Measurements from ENCODE around the gene EPB41L2. TPM values are rescaled to one million over a fixed set of nuclear protein-coding genes. Genes with fewer than 3 reads are reported as not detected.

The EPB41L2 gene
- total and polyA plus RNA-seq, 10 donors = 19.3 to 210 (median 123) TPM

DNA sequence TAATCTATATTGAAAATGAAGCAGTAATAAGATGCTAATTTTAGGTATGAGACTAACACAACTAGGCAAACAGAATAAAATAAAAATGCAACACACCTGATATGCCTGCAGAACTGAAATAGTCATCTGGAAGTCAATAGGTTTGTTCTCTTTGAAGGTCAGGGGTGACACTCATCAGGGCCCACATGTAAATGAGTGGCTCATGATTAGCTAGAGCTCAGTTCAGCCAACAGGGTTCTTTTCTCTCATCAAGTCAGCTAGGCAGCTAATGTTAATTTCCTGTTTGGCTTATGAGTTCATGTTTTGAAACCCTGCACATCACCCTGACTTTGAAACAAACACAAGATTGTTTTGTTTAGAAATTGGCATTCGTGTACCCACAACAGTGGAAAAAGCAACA lies 212.0 kb downstream of the EPB41L2 start:
- Histone ChIP-seq H3K27ac (no peak overlapping the region), H3K4me3 (no peak overlapping the region), H3K36me3 (peaks cover 0 to 30% (median 0%) of the 10 kb centered on the region in 6 donors), H3K27me3 (replicated peaks in 1 of 7) (no peaks in the 10 kb centered on the region), H3K4me1 (peaks cover 0 to 27% (median 1%) of the 10 kb centered on the region in 6 donors), H3K9me3 (no peaks in the 10 kb centered on the region)
- WGBS, 5 donors = 81 to 92% (median 83%) methylated on average over 1 of the region's 1 CpG
- TF ChIP-seq POLR2A (IDR thresholded peaks at IDR 0.05) (no peak), POLR2AphosphoS5 (IDR thresholded peaks at IDR 0.05) (no peak)
- TF ChIP-seq, protein P1, sequence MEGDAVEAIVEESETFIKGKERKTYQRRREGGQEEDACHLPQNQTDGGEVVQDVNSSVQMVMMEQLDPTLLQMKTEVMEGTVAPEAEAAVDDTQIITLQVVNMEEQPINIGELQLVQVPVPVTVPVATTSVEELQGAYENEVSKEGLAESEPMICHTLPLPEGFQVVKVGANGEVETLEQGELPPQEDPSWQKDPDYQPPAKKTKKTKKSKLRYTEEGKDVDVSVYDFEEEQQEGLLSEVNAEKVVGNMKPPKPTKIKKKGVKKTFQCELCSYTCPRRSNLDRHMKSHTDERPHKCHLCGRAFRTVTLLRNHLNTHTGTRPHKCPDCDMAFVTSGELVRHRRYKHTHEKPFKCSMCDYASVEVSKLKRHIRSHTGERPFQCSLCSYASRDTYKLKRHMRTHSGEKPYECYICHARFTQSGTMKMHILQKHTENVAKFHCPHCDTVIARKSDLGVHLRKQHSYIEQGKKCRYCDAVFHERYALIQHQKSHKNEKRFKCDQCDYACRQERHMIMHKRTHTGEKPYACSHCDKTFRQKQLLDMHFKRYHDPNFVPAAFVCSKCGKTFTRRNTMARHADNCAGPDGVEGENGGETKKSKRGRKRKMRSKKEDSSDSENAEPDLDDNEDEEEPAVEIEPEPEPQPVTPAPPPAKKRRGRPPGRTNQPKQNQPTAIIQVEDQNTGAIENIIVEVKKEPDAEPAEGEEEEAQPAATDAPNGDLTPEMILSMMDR (IDR thresholded peaks at IDR 0.05 in 8 of 11, conservative IDR thresholded peaks at IDR 0.05 in 3 of 11) = no peak
- intact Hi-C loops (cut with DNase I; ENCODE audit: low total_unique reads) = no loop called here
- no peak for DNase-seq

DNA sequence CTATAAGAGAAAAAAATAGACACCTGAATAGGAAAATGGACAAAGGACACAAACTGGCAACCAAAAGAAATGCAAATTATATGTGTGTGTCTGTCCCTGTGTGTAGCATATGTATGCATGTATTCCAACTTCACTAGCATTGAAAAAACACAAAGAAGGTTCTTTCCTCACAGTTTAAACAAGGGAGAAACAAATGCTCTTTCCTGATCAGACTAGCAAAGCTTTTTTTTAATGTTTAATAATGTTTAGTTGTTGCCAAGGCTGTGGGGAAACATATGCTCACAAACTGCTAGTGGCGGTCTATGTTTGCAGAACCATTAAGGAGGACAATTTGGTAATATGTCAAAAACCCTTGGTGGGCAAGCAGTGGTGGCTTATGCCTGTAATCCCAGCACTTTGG lies 213.5 kb downstream of the EPB41L2 start:
- WGBS, 5 donors = 91 to 100% (median 94%) methylated on average over 1 of the region's 1 CpG
- no peak for TF ChIP-seq POLR2A (IDR thresholded peaks at IDR 0.05)
- no peak for TF ChIP-seq POLR2AphosphoS5 (IDR thresholded peaks at IDR 0.05)
- TF ChIP-seq, protein P1 (IDR thresholded peaks at IDR 0.05 in 8 of 11, conservative IDR thresholded peaks at IDR 0.05 in 3 of 11) = no peak
- H3K27ac ChIP-seq = no peak overlapping the region
- no peak overlapping the region for H3K4me3 ChIP-seq
- no peak for DNase-seq
- peaks cover 0 to 16% (median 0%) of the 10 kb centered on the region in 6 donors for H3K36me3 ChIP-seq
- intact Hi-C loops (cut with DNase I; ENCODE audit: low total_unique reads) = no loop called here
- H3K4me1 ChIP-seq = peaks cover 0 to 27% (median 1%) of the 10 kb centered on the region in 6 donors
- H3K27me3 ChIP-seq (replicated peaks in 1 of 7) = no peaks in the 10 kb centered on the region
- H3K9me3 ChIP-seq = no peaks in the 10 kb centered on the region

DNA sequence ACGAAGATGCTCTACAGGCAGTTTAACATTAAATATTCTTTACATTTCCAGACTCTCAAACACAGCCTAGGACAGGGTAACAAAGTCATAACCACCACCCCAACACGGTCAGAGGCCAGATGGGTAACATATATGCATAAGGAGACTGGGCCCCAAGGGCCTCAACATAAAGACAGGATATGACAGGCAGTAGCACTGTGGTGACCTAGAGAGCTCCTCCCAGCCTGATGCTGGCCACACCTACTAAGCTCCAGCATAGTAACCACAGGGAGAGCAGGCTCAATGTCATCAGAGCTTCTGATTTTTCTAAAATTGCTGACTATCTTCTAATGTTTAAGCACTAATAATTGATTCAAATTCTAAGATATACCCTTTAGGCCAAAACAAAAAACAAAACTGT lies 214.1 kb downstream of the EPB41L2 start:
- TF ChIP-seq, protein P1 (IDR thresholded peaks at IDR 0.05 in 8 of 11, conservative IDR thresholded peaks at IDR 0.05 in 3 of 11) = no peak
- TF ChIP-seq POLR2A (IDR thresholded peaks at IDR 0.05) (no peak), POLR2AphosphoS5 (IDR thresholded peaks at IDR 0.05) (no peak)
- WGBS, 5 donors = 66 to 77% (median 71%) methylated on average over 2 of the region's 2 CpGs
- intact Hi-C loops (cut with DNase I; ENCODE audit: low total_unique reads) = no loop called here

DNA sequence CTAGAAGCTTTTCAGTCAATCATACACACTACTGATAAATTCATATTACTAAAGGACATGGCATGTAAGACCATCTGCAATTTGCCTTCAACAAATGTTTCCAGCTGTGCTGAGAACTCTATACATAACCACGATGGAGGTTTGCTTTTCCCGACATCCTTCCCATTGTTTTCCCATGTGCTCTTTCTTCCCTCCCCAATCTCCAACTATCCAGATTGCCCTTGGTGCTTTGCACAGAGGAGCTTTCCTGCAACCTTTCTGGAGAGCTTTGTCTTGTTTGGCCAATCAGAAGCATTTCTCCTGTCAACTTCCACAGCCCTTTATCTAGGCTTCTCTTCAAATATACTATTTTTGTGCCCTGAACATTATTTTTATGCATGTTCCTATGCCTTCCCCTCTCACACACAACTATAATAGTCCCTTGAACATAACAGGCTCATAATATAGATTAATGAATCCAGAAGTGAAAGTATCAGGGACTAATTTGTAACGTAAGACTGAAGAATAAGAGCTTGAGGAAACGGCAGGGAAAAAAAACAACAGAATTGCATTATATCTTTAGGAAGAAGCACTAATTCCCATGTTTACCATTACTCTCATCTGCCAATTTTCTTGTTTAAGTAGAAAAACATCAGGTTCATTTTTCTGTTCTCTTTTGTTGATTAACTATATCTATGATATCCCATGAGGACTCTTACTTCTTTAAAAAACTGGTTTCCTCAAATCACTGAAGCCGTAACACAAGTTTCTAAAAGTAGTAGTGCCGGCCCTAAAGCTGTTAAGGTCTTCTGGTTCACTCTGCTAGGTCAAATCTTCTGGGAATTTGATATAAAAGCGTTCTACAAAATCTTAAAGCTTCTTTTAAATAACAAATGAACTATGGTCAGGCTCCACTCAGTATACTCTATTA lies 215.8 kb downstream of the EPB41L2 start:
- no peak for DNase-seq
- Histone ChIP-seq H3K27me3 (replicated peaks in 1 of 7) (no peaks in the 10 kb centered on the region), H3K4me1 (peaks cover 0 to 27% (median 1%) of the 10 kb centered on the region in 6 donors), H3K9me3 (no peaks in the 10 kb centered on the region), H3K27ac (peak overlapping the region in 5 of 8 donors; percentile 9 to 37 (median 26)), H3K4me3 (no peak overlapping the region), H3K36me3 (no peaks in the 10 kb centered on the region)
- 56 to 74% (median 67%) methylated on average over 7 of the region's 7 CpGs for whole genome bisulfite sequencing, 5 donors
- intact Hi-C loops (cut with DNase I; ENCODE audit: low total_unique reads) = no loop called here
- TF ChIP-seq POLR2A (IDR thresholded peaks at IDR 0.05) (no peak), POLR2AphosphoS5 (IDR thresholded peaks at IDR 0.05) (no peak)
- TF ChIP-seq, protein P1 (IDR thresholded peaks at IDR 0.05 in 8 of 11, conservative IDR thresholded peaks at IDR 0.05 in 3 of 11) = no peak

More for the DNA sequence above, 214.1 kb downstream of the EPB41L2 start:
- Histone ChIP-seq H3K9me3 (no peaks in the 10 kb centered on the region), H3K4me3 (no peak overlapping the region), H3K4me1 (peaks cover 0 to 27% (median 1%) of the 10 kb centered on the region in 6 donors), H3K27ac (no peak overlapping the region), H3K27me3 (replicated peaks in 1 of 7) (no peaks in the 10 kb centered on the region), H3K36me3 (peaks cover 0 to 13% (median 0%) of the 10 kb centered on the region in 6 donors)
- DNase-seq = no peak

Measured in spleen (tissue), 11 donors.